ENCODE measurements around the gene HCFC1.

The HCFC1 gene

GRCh38 chrX:153900831-153901752, 70.5 kb downstream of the HCFC1 start:
- DNase-seq: peak; percentile 80

GRCh38 chrX:153897899-153898298, 73.7 kb downstream of the HCFC1 start:
- DNase-seq: no peak
